GM20000 (cell line): Measurements from ENCODE around the gene MYL5.

ENCODE experiments used
- DNase-seq: peaks from one replicate; pipeline ENCODE4 v3.0.0; 2012; ENCODE audit warnings: low spot score
- CTCF ChIP-seq: IDR thresholded peaks from 2 replicates; pipeline ENCODE4 v1.5.1; 2012; ENCODE audit warnings: mild to moderate bottlenecking, control low read depth; ENCODE audit errors: extremely low read depth, missing control alignments

MYL5 gene

DNA sequence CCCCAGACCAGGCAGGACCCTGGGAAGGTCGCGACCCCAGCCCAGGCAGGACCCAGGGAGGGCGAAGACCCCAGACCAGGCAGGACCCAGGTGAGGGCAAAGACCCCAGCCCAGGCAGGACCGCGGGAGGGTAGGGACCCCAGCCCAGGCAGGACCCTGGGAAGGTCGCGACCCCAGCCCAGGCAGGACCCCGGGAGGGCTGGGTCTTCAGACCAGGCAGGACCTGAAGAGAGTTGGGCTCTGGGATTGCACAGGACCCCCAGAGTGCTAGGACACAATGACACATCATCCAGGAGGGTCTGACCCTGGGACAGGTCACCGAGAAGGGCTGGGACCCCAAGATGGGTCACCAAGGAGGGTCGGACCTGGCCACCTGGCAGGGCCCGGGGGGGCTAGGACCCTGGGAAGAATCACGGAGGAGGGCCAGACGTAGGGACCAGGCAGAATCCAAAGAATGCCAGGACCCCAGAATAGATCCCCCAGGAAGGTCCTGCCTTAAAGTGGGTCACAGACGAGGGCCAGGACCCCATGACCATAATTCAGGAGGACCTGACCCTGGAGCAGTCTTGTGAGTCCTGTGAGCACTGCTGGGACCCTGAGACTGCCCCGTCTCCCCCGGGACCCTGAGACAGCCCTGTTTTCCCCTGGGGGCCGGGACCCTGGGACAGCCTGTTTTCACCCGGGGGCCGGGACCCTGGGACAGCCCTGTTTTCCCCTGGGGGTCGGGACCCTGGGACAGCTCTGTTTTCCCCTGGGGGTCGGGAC lies 32.7 kb downstream of the MYL5 start:
- no peak for TF ChIP-seq CTCF
- DNase-seq, result no peak

DNA sequence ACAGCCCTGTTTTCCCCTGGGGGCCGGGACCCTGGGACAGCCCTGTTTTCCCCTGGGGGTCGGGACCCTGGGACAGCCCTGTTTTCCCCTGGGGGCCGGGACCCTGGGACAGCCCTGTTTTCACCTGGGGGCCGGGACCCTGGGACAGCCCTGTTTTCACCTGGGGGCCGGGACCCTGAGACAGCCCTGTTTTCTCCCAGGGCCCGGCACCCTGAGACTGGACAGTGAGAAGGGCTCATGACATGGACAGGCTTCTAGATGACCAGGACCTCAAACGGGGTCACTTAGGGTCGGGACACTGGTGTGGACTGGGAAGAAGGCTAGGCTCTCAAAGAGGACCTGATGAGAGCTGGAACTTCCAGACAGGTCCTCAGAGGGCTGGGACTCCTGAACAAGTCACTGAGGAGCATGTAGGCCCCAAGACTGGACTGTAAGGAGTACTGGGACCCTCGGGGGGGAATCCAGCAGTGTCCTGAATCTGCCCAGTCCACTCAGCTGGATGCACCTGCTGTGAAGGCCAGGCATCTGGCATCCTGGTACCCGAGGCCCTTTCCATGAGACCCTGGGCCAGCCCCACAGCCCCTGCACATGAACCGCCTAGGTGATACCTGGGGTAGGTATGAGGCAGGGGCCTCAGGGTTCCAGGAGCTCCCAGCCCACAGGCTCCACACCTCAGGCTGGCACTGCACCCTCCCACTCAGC lies 33.7 kb downstream of the MYL5 start:
- no peak for TF ChIP-seq CTCF
- DNase-seq, result no peak

- no peak for TF ChIP-seq CTCF
- DNase-seq, result no peak
Measured at GRCh38 chr4:708631-708933, 34.2 kb downstream of the MYL5 start.

DNA sequence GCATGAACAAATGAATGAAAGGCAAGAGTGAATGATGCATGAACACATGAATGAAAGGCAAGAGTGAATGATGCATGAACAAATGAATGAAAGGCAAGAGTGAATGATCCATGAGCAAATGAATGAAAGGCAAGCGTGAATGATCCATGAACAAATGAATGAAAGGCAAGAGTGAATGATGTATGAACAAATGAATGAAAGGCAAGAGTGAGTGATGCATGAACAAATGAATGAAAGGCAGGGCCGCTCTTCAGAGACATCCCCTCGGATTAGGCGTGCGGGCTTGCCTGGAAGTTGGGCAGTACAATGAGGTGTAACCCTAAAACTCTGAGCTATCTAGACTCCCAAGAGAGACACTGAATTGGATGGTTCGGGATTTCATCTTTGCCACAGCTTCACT lies 35.0 kb downstream of the MYL5 start:
- TF ChIP-seq CTCF, result no peak
- DNase-seq, result no peak

DNA sequence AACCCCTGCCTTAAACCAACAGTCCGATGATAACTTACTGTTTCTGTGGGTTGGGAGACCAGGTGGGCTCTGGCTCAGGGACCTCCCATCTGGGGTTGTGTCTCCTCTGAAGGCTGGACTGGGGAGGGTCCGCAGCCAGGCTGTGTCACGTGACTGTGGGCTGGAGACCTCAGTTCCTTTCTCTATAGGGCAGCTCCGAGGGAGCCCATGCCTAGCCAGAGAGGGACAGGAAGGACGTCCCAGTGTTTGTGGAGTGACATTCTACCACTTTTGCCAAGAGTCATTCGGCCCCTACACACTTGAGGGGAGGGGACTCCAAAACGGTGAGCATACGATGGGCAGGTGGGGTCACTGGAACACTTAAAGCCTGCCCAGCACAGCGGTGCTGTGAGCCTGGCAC lies 35.8 kb downstream of the MYL5 start:
- TF ChIP-seq CTCF, result no peak
- DNase-seq, result no peak

DNA sequence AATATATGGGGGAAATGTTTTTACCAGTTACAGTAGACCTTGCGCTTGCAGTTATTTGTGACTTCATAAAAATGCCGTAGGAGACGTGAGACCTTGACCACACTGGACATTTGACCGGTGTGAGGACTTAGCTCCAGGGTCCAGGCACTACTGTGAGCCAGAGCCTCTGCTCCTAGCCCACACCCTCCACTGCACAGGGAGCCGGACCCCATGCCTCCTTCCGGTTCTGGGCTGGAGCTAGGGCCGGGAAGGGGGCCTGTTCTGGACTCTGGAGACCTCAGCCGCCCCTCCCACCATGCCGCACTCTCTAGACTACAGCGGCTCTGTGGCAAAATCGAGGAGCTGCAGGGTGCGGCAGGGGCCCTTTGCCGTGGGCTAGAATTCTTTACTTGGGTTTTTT lies 36.6 kb downstream of the MYL5 start:
- no peak for TF ChIP-seq CTCF

DNA sequence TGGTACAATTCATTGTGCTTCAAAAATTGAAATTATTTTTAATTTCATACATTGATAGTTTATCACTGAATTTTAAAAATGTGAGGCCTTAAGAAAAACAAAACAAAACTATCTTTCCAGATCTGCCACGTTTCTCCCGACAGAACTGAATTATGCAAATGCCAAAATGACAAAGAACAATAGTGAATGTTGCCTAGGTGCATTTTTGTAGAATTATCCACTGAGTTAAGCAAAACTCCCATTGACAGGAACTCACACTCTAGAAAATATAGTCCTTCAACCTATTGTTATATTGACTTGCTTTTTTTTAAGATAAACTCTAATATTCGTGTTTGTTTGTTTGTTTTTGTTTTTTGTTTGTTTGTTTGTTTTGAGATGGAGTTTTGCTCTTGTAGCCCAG lies 37.8 kb downstream of the MYL5 start:
- DNase-seq, result no peak
- no peak for TF ChIP-seq CTCF

More for the DNA sequence above, 36.6 kb downstream of the MYL5 start:
- DNase-seq, result no peak
